IMR-90 (cell line): ENCODE data around the gene CUX1. TPM values are rescaled to one million over a fixed set of nuclear protein-coding genes. Genes with fewer than 3 reads are reported as not detected.

ENCODE experiments used
- ATAC-seq: fragments of 200-7000 bp; cut with Tn5 transposase; 2 replicates; pipeline ENCODE4 v1.9.1; 2020; ENCODE audit warnings: low read depth, mild to moderate bottlenecking, moderate library complexity
- BruUV-seq: library from RNA; stranded (reverse); fragments of 400-500 nt; replicated peaks from 2 replicates; lab custom pipeline; 2021; lab: Mats Ljungman, UMichigan
- CTCF ChIA-PET: fragments of 300-600 bp; formaldehyde crosslinking; extraction: SDS; loops from one replicate; lab custom pipeline; 2021; ENCODE audit warnings: antibody characterized with exemption; lab: Yijun Ruan, JAX
- POLR2A ChIA-PET: fragments of 300-600 bp; sonication (Branson Sonifier 250); formaldehyde crosslinking; loops from one replicate; lab custom pipeline; 2022; ENCODE audit warnings: antibody characterized with exemption; ENCODE audit not compliant: unreplicated experiment; lab: Charles Lee
- DNase-seq: peaks from one replicate; pipeline ENCODE4 v3.0.0; 2013
- H2AFZ ChIP-seq: replicated peaks from 2 replicates; pipeline ENCODE3; 2013; ENCODE audit warnings: low read length, mild to moderate bottlenecking; ENCODE audit not compliant: poor library complexity
- H2AK5ac ChIP-seq: 2 replicates; pipeline ENCODE4 v1.6.1; 2013; ENCODE audit warnings: low read depth, low read length, inconsistent platforms
- H2AK9ac ChIP-seq: replicated peaks from 2 replicates; pipeline ENCODE3; 2013; ENCODE audit warnings: mild to moderate bottlenecking, low read depth, low read length, moderate library complexity; ENCODE audit not compliant: poor library complexity
- H2BK120ac ChIP-seq: 2 replicates; pipeline ENCODE4 v1.6.1; 2013; ENCODE audit warnings: low read depth, low read length, inconsistent platforms
- H2BK15ac ChIP-seq: 3 replicates; pipeline ENCODE4 v1.6.1; 2013; ENCODE audit warnings: low read depth, low read length, inconsistent platforms
- H2BK20ac ChIP-seq: 2 replicates; pipeline ENCODE4 v1.6.1; 2013; ENCODE audit warnings: low read depth, mild to moderate bottlenecking, inconsistent platforms, low read length, moderate library complexity
- H2BK5ac ChIP-seq: 2 replicates; pipeline ENCODE4 v1.6.1; 2013; ENCODE audit warnings: mild to moderate bottlenecking, low read depth, low read length, inconsistent platforms; ENCODE audit not compliant: poor library complexity, severe bottlenecking
- H3K14ac ChIP-seq: replicated peaks from 2 replicates; pipeline ENCODE4 v1.6.1; 2013; ENCODE audit warnings: low read depth, low read length, inconsistent platforms
- H3K18ac ChIP-seq: 2 replicates; pipeline ENCODE4 v1.6.1; 2013; ENCODE audit warnings: low read depth, low read length, control low read depth
- H3K23ac ChIP-seq: 2 replicates; pipeline ENCODE4 v1.6.1; 2013; ENCODE audit warnings: low read depth, low read length, inconsistent platforms
- H3K27ac ChIP-seq: 2 replicates; pipeline ENCODE4 v1.5.1; 2013; ENCODE audit warnings: mild to moderate bottlenecking, control low read depth, low read length; ENCODE audit not compliant: insufficient read depth
- H3K27me3 ChIP-seq: 2 replicates; pipeline ENCODE4 v1.6.1; 2013; ENCODE audit warnings: low read length; ENCODE audit not compliant: control insufficient read depth, insufficient read depth
- H3K36me3 ChIP-seq: 2 replicates; pipeline ENCODE4 v1.6.1; 2013; ENCODE audit warnings: low read length, mixed read lengths; ENCODE audit not compliant: control insufficient read depth, insufficient read depth
- H3K4ac ChIP-seq: 2 replicates; pipeline ENCODE4 v1.6.1; 2013; ENCODE audit warnings: low read depth, low read length, inconsistent platforms
- H3K4me1 ChIP-seq: 2 replicates; pipeline ENCODE4 v1.6.1; 2013; ENCODE audit warnings: low read length, mixed read lengths; ENCODE audit not compliant: control insufficient read depth, insufficient read depth
- H3K4me2 ChIP-seq: 2 replicates; pipeline ENCODE4 v1.6.1; 2013; ENCODE audit warnings: low read depth, mild to moderate bottlenecking, control low read depth, low read length, moderate library complexity
- H3K4me3 ChIP-seq: 2 replicates; pipeline ENCODE4 v1.5.1; 2013; ENCODE audit warnings: low read depth, mild to moderate bottlenecking, control low read depth, low read length, moderate library complexity; ENCODE audit not compliant: insufficient read depth
- H3K56ac ChIP-seq: 2 replicates; pipeline ENCODE4 v1.6.1; 2013; ENCODE audit warnings: low read length, inconsistent platforms; ENCODE audit not compliant: insufficient read depth; ENCODE audit errors: extremely low read depth
- H3K79me1 ChIP-seq, 2 experiments: 2 replicates each; pipeline ENCODE4 v1.6.1; 2013; ENCODE audit warnings: low read length in 2 of 2, inconsistent platforms in 1 of 2, low read depth in 1 of 2
- H3K9ac ChIP-seq: 2 replicates; pipeline ENCODE4 v1.6.1; 2013; ENCODE audit warnings: low read depth, low read length, control low read depth
- H3K9me1 ChIP-seq: 2 replicates; pipeline ENCODE4 v1.6.1; 2013; ENCODE audit warnings: low read length, inconsistent platforms; ENCODE audit not compliant: insufficient read depth
- H3K9me3 ChIP-seq: 2 replicates; pipeline ENCODE4 v1.6.1; 2013; ENCODE audit warnings: low read length; ENCODE audit not compliant: control insufficient read depth, insufficient read depth
- H4K20me1 ChIP-seq: 2 replicates; pipeline ENCODE4 v1.6.1; 2013; ENCODE audit warnings: low read length, inconsistent platforms; ENCODE audit not compliant: insufficient read depth
- H4K5ac ChIP-seq: 2 replicates; pipeline ENCODE4 v1.6.1; 2013; ENCODE audit warnings: mild to moderate bottlenecking, low read depth, low read length, control low read depth
- H4K8ac ChIP-seq, 2 experiments: 2 replicates each; pipeline ENCODE4 v1.6.1; 2013; ENCODE audit warnings: low read depth in 2 of 2, low read length in 2 of 2, control low read depth in 1 of 2, inconsistent platforms in 1 of 2
- H4K91ac ChIP-seq: 2 replicates; pipeline ENCODE4 v1.6.1; 2013; ENCODE audit warnings: low read depth, low read length, inconsistent platforms; ENCODE audit not compliant: insufficient read depth
- CEBPB ChIP-seq: IDR thresholded peaks from 2 replicates; pipeline ENCODE4 v1.6.1; 2012; ENCODE audit warnings: low read depth, low read length, improper control_type of control experiment
- CHD1 ChIP-seq: IDR thresholded peaks from 2 replicates; pipeline ENCODE4 v1.6.1; 2012; ENCODE audit warnings: low read depth, low read length, improper control_type of control experiment
- CTCF ChIP-seq: conservative IDR thresholded peaks from 2 replicates; pipeline ENCODE4 v1.5.1; 2012; ENCODE audit warnings: mild to moderate bottlenecking, low read depth, low read length, improper control_type of control experiment
- ELK1 ChIP-seq: fragments of 150-350 bp; IDR thresholded peaks from 2 replicates; pipeline ENCODE4 v1.6.1; 2016; ENCODE audit warnings: low read depth, mild to moderate bottlenecking, low read length, moderate library complexity, borderline replicate concordance
- FOS ChIP-seq: fragments of 150-350 bp; IDR thresholded peaks from 2 replicates; pipeline ENCODE4 v1.6.1; 2016; ENCODE audit warnings: low read depth, low read length
- MAFK ChIP-seq: IDR thresholded peaks from 2 replicates; pipeline ENCODE4 v1.6.1; 2012; ENCODE audit warnings: low read depth, low read length, improper control_type of control experiment
- MAZ ChIP-seq: IDR thresholded peaks from 2 replicates; pipeline ENCODE4 v1.6.1; 2012; ENCODE audit warnings: low read depth, mild to moderate bottlenecking, low read length, improper control_type of control experiment, moderate library complexity, borderline replicate concordance
- MXI1 ChIP-seq: IDR thresholded peaks from 2 replicates; pipeline ENCODE4 v1.6.1; 2012; ENCODE audit warnings: low read depth, mild to moderate bottlenecking, low read length, moderate library complexity, borderline replicate concordance
- NFE2L2 ChIP-seq: fragments of 150-350 bp; IDR thresholded peaks from 2 replicates; pipeline ENCODE4 v1.6.1; 2016; ENCODE audit warnings: low read depth, mild to moderate bottlenecking, low read length
- POLR2A ChIP-seq: IDR thresholded peaks from 2 replicates; pipeline ENCODE4 v1.6.1; 2012; ENCODE audit warnings: mild to moderate bottlenecking, low read depth, low read length
- RAD21 ChIP-seq: IDR thresholded peaks from 2 replicates; pipeline ENCODE4 v1.6.1; 2012; ENCODE audit warnings: low read length, improper control_type of control experiment
- RCOR1 ChIP-seq: IDR thresholded peaks from 2 replicates; pipeline ENCODE4 v1.6.1; 2012; ENCODE audit warnings: mild to moderate bottlenecking, low read length, improper control_type of control experiment; ENCODE audit not compliant: insufficient replicate concordance
- RFX5 ChIP-seq: IDR thresholded peaks from 2 replicates; pipeline ENCODE4 v1.8.0; 2012; ENCODE audit warnings: low read depth, mild to moderate bottlenecking, low read length, moderate library complexity
- SMC3 ChIP-seq: fragments of 150-350 bp; IDR thresholded peaks from 2 replicates; pipeline ENCODE4 v1.6.1; 2016; ENCODE audit warnings: low read depth, mild to moderate bottlenecking, antibody characterized with exemption, low read length, moderate library complexity
- USF2 ChIP-seq: fragments of 150-350 bp; IDR thresholded peaks from 2 replicates; pipeline ENCODE4 v1.6.1; 2017; ENCODE audit warnings: mild to moderate bottlenecking, antibody characterized with exemption, low read length, low read depth
- WGBS, 2 experiments: methylation state at CpG; one replicate each; pipeline versions ENCODE4 v1.1.5 to v1.1.7; 2013; ENCODE audit warnings: missing lambda C conversion rate in 2 of 2; ENCODE audit not compliant: insufficient read length in 1 of 2; ENCODE audit errors: extremely low coverage in 2 of 2; 5-methylcytosine and 5-hydroxymethylcytosine counted together
- dilution Hi-C: fragments of 300-500 bp; cut with HindIII; formaldehyde crosslinking; loops from one replicate; pipeline ENCODE4 v1.14.3; 2018; ENCODE audit warnings: low sequenced_read_pairs; ENCODE audit not compliant: unreplicated experiment
- in situ Hi-C: fragments of 300-500 bp; cut with MboI; formaldehyde crosslinking; loops from 3 replicates; pipeline ENCODE4 v1.14.3; 2019; ENCODE audit warnings: low sequenced_read_pairs, inconsistent platforms, mixed read lengths
- intact Hi-C: fragments of 100-400 bp; cut with micrococcal nuclease; formaldehyde crosslinking; loops from 2 replicates; pipeline ENCODE4 v1.10.0; 2022
- polyA plus RNA-seq, 3 experiments: library from polyadenylated mRNA; depleted of rRNA; stranded (reverse); fragments of >200 nt; gene quantifications; 2 replicates each; pipeline ENCODE4 v1.2.3, GENCODE V29; 2012; ENCODE audit warnings: low replicate concordance in 1 of 3
- total RNA-seq: library from RNA; depleted of rRNA; stranded (reverse); fragments of >200 nt; gene quantifications from 2 replicates; pipeline ENCODE4 v1.2.3, GENCODE V29; 2012

The CUX1 gene
- total and polyA plus RNA-seq, 2 of the 4 experiments (the other 2 are of a cell fraction) = 19.7 to 46.4 TPM

GRCh38 chr7:102228935-102229334 is 411.5 kb downstream of the CUX1 start:
- Histone ChIP-seq H3K23ac (no peak overlapping the region), H3K27ac (no peak overlapping the region), H3K56ac (no peak overlapping the region), H2BK15ac (no peak overlapping the region), H3K14ac (no peak overlapping the region), H3K79me1 (peaks cover 2 to 6% of the 10 kb centered on the region in 2 experiments; a peak in 2 of 4 replicates), H4K8ac (no peak overlapping the region), H4K5ac (no peak overlapping the region), H2BK20ac (no peak overlapping the region), H4K20me1 (no peaks in the 10 kb centered on the region; the same call in 1 of the 2 replicates), H3K9me3 (no peaks in the 10 kb centered on the region), H2AFZ (no peak overlapping the region), H3K18ac (no peak overlapping the region), H2AK5ac (no peak overlapping the region), H3K4ac (no peak overlapping the region), H3K4me3 (no peak overlapping the region), H3K27me3 (no peaks in the 10 kb centered on the region), H2AK9ac (no peak overlapping the region), H2BK120ac (no peak overlapping the region), H3K9me1 (peaks cover 6% of the 10 kb centered on the region; the same call in 1 of the 2 replicates), H2BK5ac (no peak overlapping the region), H3K4me2 (no peak overlapping the region), H3K36me3 (peaks cover 19% of the 10 kb centered on the region), H4K91ac (no peak overlapping the region), H3K4me1 (no peaks in the 10 kb centered on the region), H3K9ac (no peak overlapping the region)
- no peak for ATAC-seq
- ChIA-PET CTCF (no interaction called here), POLR2A (interaction anchor here (0.6 kb wide), 1 partner anchor 346 kb away, joined by 5 read pairs; no protein-coding TSS in a partner anchor)
- intact Hi-C loops (no loop called here), in situ Hi-C loops (no loop called here), dilution Hi-C loops (no loop called here)
- TF ChIP-seq NFE2L2 (no peak), RFX5 (no peak), CTCF (no peak), RCOR1 (no peak), USF2 (no peak), CEBPB (no peak), SMC3 (no peak), CHD1 (no peak), MXI1 (no peak), RAD21 (no peak), MAFK (no peak), ELK1 (no peak), FOS (no peak), MAZ (no peak), POLR2A (no peak)
- WGBS, 2 experiments = 100% methylated on average over 3 of the region's 12 CpGs; no CpG with 5 or more reads in 1 of the 2 experiments
- BruUV-seq = no TSS peak
- DNase-seq = no peak
